Femur (tissue), 1 donor: Measurements from ENCODE around the gene CFAP221.
A peak's percentile ranks its signal among the peaks of the same experiment; 100 is the strongest.

Experiments
- DNase-seq: peaks from one replicate; pipeline ENCODE4 v3.0.0-alpha.2; 2017

Gene CFAP221

DNA sequence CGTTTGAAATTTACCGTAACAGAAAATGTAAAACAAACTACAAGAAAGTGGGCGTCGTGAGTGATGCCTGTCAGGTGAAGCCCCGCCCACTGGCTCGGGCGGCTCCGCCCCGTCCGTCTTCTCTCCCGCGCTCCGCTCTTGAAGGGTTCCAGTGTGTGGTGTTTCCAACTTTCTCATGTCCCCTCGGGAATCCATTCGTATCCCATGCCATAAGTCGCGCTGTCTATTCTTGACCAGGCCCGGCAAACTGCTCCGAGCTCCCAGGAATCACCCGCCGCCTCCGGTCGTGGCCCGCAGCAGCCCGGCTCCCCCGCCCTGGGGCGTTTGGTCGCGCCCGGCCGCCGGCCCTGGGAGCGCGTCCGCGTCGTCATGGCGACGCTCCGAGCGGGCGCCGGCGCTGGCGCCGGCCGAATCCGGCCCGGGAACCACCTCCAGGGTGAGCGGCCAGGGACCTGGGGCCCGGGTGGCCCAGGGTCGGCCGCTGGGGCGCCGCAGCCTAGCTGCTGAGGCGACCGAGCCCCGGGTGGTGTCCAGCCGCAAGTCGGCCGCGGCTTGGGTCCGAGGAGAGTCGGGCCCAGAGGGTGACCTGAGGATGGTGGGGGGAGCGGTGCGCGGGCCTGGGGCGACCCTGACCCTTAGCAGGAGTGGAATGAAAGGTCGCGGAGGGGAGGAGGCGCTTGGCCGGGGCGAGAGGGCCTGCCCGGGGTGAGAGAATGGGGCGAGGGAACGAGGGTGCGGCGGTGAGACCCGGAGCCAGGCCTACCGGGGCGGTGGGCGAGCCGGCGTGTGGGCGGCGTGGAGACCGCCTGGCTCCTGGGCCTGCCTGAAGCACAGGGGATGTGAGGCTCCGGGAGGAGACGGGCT is at the start of gene CFAP221:
TSS of gene CFAP221 (plus strand) at position 375 of the 864 bp plus-strand sequence. CDS start 1,683 bp downstream, outside the sequence.
- peak; percentile 77 for DNase-seq

DNA sequence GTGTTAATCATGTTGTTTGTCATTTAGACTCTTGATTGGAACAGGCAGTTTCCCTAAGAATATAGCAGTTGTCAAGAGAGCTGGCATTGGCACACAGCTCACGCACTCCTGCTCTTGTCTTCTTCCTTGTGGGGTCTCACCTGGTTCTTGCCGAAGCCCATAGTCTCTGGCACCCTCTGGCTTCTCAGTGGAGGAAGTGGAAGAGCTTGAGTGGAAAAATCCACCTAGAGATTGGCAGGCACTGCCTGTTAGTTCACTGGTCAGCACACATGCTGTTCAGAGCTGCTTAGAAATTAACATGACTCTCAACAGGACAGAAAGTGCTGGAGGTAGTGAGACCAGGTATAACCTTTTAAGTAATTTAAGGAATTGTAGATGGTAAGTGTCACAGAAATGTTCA is 48.3 kb upstream of the CFAP221 start:
- DNase-seq: no peak

DNA sequence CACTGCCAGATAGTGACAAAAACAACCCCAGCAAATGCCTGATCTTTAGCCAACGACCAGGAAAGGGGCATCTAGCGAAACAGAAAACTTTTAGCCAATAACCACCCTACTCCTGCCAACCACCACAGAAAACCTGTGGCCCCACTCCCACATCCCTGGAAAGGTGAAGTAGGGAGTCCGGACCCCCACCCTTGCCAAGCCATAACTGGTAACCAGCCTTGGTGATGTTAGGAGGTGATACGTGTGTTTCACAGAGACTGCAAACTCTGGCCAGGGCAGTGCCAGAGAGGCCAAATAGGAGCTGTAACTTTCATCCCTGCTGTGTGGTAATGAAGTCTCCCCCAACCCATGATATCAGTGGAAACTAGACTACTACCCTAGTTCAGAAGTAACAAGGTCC is 47.6 kb upstream of the CFAP221 start:
- no peak for DNase-seq

DNA sequence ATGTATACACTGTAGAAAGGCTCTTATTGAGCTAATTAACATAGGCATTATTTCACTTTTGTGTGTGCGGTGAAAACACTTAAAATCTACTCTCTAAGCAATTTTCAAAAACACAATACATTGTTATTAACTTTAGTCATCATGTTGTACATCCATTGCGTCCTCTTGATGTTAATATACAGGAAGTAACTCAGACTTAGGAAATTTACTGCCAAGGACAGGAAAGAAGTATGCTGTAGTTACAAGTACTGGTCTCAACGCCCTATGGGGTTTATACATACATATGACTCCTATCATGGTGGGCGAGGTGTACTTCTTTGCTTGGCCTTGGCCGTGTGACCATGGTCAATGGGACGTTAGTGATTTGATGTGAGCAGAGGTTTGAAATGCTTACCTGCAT is 35.5 kb upstream of the CFAP221 start:
- DNase-seq: no peak

DNA sequence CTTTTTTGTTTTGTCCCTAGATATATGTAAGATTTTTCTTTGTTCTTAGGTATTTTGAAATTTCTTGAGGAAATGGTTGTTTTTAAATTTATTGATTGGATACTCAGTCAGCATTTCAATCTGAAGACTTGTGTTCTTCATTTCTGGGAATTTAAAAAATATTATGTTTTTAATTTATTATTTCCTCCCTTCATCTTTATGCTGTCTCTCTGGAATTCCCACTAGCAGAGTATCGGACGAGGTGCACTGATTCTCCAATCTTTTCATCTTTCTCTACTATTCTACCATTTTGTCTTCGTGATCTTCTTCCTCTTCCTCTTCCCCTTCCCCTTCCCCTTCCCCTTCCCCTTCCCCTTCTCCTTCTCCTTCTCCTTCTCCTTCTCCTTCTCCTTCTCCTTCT is 32.3 kb upstream of the CFAP221 start:
- DNase-seq: no peak

DNA sequence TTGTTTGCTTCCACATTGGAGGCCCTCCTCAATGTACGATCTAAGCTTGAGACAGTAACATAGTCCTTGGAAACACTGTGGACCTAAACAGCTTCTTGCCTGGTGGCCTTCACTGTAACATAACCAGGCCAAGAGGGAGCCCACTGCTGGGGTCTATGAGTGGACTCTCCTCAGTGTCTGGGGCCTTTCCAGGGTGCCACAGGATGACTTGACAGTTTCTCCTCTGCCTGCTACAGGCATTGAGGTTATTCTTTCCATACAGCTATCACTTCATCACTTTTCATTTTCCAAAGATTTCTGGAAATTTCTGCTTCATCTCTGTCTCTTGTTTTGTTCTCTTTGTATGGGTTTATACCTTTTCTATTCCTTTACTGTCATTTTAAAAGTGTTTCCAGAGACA is 31.3 kb upstream of the CFAP221 start:
- DNase-seq: no peak

DNA sequence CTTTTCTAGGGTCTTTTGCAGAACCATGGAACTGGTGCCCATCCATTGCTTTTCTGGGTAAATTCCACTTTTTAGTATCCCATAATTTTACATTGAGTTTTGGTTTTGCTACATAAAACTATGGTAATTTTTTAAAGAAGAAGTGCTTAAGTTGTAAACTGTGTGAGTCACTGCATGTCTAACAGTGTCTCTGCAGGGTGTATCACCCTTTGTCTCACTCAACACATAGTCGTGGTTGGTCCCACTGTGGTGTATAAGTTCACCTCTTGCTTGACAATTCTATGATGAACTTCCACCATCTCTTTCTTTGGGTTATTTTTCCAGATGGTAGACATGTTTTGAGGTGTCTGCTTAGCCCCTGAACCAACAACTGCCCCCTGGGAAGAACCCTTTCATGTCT is 30.4 kb upstream of the CFAP221 start:
- no peak for DNase-seq

DNA sequence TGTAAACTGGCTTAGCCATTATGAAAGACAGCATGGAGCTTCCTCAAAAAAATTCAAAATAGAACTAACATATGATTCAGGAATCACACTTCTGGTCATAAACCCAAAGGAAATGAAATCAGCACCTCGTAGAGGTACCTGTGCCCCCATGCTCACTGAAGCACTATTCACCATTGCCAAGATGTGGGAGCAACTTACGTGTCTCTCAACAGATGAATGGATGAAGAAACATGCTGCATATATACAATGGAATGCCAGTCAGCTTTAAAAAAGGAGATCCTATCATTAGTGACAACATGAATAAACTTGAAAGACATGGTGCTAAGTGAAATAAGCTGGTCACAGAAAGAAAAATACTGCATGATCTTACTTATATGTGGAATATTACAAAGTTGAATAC is 28.1 kb upstream of the CFAP221 start:
- no peak for DNase-seq

DNA sequence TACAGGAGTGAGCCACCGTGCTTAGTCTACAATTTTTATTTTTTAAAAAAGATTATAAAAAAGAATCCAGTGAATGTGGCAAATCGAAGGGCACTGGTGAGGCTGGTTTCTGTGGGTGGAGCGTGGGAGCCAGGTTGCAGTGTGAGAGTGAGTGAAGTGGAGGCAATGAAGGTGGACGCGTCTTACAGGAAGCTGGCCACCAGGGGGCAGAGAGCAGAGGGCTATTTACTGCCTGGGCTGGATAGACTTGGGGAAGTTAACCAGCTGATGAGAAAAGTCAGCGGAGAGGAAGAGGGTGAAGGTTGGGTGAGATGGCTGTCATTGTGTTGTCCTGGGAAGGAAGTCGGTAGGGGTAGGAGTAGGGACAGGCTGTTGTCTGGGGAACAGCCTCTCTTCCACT is 26.8 kb upstream of the CFAP221 start:
- DNase-seq: peak; percentile 46

DNA sequence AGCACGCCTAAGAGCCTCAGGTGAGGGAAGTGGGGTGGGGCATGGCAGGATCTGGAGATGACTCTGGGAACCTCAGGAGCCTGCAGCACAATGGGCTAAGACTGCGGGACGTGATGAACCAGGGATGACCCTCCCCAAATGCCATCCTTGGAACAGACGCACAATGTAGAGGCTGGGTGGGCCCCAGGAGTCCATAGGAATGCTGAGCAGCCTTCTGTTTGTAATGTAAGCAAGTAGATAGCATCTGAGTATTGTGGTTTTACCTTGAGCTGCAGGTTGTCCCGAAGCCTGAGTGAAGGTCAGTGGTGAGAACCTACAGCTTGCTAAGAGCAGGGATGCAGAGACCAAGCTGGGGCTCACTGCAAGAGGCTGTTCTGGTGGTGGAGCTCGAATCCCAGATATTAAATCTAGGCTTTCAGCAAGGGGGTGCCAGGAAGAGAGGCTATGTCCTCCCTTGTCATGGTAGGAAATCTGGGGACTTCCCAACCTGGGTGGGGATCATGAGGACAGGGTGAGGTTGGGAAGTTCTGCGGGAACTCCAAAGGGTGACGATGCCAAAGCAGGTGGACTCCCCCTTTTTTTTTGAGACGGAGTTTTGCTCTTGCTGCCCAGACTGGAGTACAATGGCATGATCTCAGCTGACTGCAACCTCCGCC is 25.7 kb upstream of the CFAP221 start:
- no peak for DNase-seq

DNA sequence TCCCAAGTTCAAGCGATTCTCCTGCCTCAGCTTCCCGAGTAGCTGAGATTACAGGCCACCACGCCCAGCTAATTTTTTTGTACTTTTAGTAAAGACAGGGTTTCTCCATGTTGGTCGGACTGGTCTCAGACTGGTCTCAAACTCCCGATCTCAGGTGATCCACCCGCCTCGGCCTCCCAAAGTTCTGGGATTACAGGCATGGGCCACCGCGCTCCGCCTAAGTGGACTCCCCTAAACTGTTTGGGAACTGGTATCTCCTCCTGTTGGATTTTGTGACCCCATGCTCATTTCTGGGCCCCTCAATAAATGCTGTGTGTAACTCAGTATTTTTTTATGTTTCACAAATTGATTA is 25.2 kb upstream of the CFAP221 start:
- no peak for DNase-seq

DNA sequence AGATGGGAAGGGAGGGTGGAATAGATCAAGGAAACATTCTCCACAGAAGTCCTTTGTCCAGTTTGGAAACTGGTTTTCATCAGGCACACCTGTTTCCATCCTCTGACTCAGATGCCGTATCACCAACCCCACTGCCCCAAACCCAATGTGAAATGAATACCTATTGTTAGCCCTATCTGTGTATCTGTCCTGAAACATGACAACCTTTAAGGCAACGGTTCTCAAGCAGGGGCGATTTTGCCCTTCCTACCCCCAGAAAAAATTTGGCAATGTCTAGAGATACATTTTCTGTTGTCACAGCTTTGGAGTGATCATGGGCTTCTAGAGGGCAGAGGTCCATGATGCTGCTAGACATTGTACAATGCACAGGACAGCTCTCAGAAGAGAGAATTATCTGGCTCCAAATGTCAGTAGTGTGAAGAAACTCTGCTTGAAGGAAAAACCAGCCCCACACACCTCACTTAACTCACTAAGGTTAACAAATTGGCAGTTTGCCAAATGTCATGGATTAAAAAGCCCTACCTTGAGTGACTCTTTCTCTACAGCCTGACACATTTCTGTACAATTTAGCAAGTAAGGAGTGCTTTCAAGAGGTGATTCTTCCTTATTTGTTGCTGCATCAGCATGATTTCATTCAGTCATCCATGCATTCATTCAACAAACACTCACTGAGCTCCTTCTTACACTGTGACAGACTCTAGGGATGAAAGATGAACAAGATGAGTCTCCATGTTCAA is 23.4 kb upstream of the CFAP221 start:
- no peak for DNase-seq

DNA sequence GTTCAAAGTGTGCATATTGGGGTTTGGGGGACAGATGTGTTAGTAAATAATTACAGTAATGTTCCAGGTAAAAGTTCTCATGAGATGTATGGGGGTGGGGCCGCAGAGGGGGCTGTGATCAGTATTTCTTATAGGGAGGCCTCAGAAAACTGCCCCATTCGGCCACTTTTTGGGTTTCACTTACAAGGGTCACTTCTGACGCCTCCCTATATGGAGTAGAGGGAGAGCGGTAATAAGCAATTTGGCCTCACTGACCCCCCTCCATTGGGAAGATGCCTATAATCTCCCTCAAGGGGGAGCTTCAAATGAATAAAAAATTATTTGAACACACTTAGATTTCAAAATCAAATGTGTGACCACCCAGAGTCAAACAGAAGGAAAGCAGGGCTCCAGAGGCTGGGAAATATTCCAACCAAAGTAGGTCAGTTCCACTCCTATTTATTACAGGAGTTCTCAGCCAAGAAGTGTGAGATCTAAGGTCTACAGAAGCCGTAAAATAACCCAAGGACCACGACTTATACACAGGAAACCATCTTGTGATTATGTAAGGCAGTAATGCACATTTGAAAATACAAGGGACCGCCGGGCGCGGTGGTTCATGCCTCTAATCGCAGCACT is 22.7 kb upstream of the CFAP221 start:
- DNase-seq: no peak

DNA sequence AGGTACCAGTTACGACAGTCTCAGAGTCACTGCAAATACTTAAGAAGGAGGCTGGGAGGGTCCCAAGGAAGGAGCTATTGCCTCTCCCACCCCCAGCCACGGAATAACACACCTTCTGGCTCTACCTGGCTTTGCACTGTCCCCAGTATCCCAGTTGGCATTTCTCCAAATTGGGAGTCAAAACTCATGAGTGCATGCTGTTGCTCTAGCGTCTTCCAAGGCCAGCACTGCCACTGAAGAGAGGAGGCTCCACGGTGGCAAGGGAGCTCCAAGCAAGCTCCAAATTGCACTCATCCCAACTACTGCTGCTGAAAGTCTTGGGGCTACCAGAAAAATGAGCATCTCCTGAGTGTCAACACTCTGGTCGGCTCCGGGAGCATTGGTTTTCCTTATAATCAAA is 21.6 kb upstream of the CFAP221 start:
- DNase-seq: no peak

DNA sequence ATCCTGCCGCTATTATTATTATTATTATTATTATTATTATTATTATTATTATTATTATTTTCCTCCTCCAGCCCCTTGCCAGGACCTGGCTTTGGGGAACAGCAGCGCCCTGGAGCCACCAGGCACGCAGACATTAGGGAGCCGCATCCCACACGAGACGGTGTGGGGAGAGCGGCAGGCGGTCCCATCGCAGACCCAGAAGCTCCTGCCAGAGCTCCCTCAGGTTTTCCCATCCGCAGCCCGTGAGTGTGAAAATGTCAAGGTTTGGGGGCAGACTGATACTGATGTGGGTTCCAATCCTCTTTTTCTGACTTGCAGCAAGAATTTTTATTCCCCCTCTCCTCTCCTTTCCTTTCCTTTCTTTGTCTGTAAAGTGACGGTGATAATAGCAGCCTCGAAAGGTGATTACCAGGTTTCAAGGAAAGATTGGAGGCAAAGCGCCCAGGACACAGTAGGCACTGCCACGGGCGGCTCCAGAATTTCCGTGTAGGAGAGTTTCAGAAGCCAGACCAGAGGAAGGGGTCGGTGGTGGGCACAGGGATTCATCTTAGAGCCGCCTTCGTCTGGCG is 20.8 kb upstream of the CFAP221 start:
- DNase-seq: no peak

DNA sequence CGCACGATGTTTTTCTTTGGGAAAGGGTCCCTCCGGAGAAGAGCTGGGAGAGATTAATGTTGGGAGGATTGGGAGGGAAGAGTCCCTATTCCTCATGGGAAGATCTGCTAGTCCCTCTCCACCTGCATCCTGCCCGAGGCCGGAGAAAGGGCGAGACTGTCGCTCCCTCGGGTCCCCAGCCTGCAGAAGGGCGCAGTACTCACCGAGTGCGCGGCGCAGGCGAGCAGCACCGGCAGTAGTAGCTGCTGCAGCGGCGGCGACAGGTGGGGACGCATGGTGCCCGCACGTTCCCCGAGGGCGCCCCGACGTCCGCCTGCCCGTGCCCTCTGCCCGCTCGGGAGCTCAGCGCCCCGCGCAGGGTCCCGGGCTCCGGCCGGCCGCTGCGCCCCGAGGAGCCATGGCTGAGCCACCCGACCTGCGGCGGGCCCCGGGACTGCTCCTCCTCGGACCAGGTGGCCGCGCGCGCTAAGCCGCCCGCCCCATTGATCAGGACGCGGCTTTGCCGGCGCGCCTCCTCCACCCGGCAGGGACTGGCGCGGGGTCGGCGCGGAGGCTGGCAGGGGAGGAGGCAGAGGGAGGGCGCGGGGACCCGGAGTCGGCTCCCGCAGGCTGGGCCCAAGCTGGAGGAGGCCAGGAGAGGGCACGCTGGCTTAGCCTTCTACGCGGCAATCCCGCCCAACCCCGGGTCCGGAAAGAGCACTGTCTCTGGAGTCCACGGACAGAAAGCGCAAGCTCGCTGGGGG is 20.1 kb upstream of the CFAP221 start, which contains the start of gene SCTR:
TSS of gene SCTR (minus strand) at position 532 of the 743 bp plus-strand sequence. CDS start at position 275, 257 bp downstream.
- DNase-seq: no peak

DNA sequence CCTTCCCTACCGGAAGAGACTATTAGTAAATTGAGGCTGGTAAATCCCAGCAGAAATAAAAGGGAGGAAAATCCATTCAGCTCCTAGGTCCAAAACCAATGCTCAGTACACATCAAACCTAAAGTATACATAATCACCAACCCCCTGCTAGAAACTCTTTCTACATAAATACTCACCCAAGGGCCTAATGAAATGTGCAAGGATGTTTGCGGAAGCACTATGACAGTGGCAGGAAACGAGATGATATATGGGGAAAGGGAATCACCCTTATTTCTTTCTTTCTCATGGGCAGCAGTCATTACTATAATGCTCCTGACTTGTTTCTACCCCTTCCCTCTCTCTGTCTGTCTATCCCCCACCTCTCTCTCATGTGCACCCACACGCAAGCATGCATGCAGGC is 18.6 kb upstream of the CFAP221 start:
- DNase-seq: no peak

DNA sequence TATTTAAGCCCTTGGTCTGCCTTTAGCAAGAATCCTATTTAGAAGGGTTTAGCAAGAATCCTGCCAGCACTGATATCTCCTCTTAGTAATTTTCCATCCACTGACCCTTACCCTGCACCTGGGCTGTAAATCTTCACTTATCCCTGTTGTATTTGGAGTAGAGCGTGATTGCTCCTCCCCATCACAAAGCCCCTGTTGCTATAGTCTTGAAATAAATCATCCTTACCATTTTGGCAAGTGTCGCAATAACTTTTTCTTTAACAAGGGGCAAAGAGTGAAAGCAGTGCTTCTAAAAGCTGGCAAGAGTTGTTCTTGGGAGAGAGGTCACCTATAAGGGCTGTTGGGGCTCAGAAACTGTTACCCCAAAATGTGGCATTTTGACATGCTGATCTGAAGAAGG is 16.2 kb upstream of the CFAP221 start:
- no peak for DNase-seq

DNA sequence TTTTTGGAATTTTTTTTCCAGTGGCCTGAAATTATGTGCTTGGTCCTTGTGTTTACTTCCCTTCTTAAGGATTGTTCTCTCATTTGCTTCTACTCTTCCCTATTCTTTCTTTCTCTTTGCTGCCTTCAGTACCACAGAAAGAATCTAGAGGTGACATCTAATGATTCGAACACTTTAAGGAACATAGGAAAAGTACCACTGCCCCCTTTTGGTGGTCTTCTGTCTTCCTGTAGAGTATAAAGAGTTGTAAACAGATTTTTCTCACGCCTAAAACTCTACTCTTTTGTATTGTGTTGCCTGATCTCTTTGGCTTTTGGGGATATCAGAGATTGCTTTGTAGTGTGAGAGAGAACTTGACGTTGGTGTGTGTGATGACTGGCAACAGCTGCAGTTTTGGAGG is 13.0 kb upstream of the CFAP221 start:
- no peak for DNase-seq

DNA sequence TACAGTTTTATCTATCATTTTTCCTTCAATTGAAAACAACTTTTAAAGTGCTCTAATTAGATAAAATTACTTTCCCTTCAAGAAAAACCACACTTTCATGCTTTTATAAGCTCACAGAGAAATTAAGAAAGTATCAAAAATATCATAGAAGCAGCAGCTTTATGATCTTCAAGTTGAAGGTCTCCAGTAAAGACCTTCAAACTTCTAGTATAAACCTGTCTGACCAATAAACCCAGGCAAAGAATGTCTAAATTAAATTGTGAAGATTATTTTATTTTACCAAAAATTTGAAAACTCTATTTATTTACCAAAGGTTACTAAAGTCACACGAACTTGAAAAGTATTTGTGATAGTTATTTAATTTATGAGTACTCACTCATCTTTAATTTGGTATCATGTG is 10.7 kb upstream of the CFAP221 start:
- DNase-seq: no peak

DNA sequence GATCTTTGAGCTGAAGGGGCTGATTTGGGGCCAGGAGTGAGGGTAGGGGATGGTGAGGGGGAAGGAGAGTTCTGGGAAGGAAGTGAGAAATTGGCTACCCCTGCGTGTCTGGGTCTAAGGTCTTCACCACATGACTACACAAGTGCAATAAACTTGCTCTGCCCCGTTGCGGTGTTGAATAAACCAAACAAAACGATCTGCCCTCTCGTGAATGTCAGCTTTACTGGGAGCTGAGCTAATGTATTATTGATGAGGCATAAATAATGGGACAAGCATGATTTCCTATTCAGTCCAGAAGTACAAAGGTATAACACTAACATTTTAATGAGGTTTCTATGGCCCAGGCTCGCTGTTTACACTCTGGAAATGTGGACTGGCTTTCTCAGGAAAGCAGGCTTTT is 8.0 kb upstream of the CFAP221 start:
- no peak for DNase-seq

DNA sequence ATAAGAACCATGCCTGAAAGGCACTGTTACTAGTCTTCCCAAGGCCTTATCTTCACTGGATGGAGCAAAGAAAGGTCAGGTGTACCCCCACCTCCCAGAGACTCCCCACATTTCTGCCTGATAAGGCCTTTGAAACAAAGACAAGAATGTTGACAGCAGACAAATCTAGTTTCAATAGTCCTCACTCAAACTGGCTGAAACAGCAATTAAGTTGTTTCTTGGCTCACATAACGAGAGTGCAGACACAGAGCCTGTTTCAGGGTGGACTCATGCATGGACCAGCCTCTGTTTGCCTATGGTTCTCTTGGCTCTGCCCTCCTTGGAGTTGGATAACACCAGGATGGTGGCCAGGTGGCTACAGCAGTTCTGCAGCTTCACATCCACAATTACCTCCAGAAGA is 7.5 kb upstream of the CFAP221 start:
- no peak for DNase-seq
